LoVo (cell line): ENCODE measurements around the gene IGIP.
A peak's percentile ranks its signal among the peaks of the same experiment; 100 is the strongest.

Experiments used
- DNase-seq: peaks from one replicate; pipeline ENCODE4 v3.0.0-alpha.2; 2016; ENCODE audit warnings: low spot score

The IGIP gene

GRCh38 chr5:140125637-140126036 lies at the start of gene IGIP:
Gene IGIP (plus strand): TSS chr5:140125937. CDS start chr5:140128477, 2,540 bp downstream.
- DNase-seq = no peak

DNA sequence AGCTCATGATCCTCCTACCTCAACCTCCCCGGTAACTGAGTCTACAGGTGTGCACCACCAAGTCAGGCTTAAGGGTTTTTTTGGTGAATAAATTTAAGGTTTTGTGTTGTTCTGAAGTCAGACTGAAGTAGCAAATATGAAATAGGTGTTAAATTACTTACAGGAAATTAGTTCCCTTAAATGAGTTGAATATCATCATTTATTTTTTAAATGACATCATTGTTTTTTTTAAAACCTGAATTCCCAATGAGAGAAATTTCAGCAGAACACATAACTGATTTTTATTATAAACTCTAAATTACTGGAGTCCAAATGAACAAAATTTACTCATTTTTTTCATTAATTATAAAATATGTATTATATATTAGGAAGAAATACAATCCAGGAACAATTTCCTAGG lies 49.6 kb upstream of the IGIP start:
- no peak for DNase-seq

GRCh38 chr5:140076788-140077187 lies 48.9 kb upstream of the IGIP start:
- no peak for DNase-seq

GRCh38 chr5:140083120-140083519 lies 42.6 kb upstream of the IGIP start:
- no peak for DNase-seq

GRCh38 chr5:140083650-140084049 lies 42.1 kb upstream of the IGIP start:
- DNase-seq = no peak

DNA sequence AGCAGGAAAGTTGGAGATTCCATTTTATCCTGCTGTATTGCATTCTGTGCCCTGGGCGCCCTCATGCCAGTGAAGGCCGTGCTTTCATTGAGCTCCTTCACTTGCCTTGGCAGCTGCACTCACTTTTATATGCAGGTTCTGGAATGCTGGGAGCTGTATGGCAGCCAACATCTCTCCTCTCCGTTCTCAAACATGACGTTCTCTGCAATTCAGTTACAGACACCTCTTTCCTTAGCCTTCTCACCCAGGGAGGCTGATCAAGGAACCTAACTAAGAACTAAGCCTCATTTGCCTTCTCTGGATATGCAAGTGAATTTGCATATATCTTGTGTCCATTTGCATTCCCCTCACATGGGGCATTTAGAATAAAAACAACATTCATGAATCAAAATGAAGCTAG lies 41.2 kb upstream of the IGIP start:
- DNase-seq = no peak

- DNase-seq = no peak
Measured at GRCh38 chr5:140090251-140090650, 35.5 kb upstream of the IGIP start.

DNA sequence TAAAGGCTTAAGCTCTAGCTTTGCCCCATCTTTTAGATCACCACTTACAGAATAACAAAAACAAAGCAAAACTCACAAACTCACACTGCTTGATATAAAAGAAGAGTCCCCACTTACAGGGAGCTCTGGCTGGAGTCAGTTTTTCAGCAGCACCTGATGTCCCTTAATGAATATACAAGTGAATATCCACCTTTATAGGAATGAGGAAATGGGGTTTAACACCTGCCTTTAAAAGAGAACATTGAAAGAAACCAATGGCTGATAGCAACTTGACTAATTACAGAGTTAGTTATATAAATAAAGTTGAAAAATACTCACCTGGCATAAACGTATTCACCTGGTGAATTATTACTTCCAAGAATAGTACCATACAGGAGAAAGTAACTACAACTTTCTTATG lies 32.6 kb upstream of the IGIP start:
- no peak for DNase-seq

- no peak for DNase-seq
Measured at GRCh38 chr5:140093866-140094265, 31.9 kb upstream of the IGIP start.

- no peak for DNase-seq
Measured at GRCh38 chr5:140094889-140095288, 30.8 kb upstream of the IGIP start.

GRCh38 chr5:140101179-140101578 lies 24.6 kb upstream of the IGIP start:
- DNase-seq = no peak

- DNase-seq = no peak
Measured at GRCh38 chr5:140103154-140103553, 22.6 kb upstream of the IGIP start.

DNA sequence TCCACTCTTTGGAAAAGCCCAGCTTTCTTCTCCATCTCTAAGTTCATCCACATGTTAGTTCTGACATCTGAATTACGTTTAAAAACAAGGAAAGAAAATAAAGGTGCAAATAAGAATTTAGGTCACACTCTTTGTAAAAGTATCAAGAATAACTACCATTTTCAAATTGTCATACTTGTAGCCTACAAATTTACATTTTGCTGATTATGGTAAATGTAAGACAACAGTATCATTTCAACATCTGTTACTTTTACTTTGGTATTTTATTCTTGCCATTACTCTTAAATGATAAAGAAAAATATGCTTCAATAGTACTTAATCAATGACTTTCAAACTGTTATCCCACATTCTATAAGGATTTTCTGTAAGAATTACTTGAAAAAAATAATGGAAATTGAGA lies 21.6 kb upstream of the IGIP start:
- DNase-seq = no peak

- DNase-seq = no peak
Measured at GRCh38 chr5:140106101-140106500, 19.6 kb upstream of the IGIP start.

DNA sequence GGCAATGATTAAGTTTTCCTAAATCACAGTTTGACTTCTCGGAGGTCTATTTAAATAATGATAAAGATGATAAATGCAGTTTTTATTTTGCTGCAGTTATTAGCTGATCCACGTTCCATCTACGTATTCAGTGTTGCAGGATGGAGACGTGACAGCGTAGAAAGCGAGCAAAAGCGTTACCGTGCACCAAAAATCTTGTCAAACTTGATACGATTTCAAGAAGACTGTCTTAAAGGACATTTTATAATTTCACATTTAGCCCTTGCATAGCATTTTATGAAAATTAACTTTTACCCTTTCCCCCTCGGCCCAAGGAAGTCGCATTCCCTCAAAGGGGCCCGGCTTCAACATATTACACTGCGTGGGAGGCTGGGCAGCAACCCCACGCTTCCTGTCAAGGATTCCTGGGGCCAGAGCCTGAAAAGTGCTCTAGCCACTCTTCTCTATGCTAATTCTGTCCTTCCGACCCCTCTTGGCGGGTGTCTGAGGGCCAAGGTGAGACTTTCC lies 18.9 kb upstream of the IGIP start:
- no peak for DNase-seq

DNA sequence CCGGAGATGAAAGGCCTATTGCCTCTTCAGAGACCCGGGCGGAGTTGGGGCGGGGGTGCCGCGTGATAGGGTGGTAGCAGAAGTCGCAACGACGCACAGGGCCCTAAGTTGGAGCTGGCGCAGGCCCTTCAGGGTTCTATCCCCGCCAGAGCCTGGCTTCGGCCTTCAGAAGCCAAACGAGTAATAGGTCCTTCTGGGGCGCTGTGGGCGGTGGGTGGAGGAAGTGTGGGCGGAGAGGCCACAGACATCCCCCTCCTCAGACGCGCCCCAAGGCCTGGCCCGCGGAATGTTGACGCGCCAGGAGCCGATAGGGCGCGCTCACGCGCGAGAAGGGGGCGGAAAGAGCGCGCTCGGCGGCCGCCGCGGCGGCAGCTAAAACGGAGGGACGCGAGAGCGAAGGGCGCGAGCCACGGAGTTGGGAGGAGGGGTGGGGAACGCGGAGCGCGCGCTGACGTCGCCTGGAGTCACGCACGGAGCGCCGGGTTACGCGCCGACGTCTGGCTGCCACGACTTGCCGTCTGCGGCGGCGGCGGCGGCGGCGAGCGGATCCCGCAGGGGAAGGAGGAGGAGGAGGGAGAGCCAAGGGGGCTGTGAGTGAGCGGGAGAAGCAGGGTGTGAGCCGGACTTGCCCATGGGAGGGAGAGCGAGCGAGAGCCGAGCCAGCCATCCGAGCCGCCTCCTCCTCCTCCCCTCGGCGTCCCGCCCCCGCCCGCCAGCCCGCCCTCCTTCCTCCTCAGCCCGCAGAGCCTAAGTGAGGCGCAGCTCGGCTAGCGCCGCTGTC lies 18.2 kb upstream of the IGIP start:
- DNase-seq = peak; percentile 96

DNA sequence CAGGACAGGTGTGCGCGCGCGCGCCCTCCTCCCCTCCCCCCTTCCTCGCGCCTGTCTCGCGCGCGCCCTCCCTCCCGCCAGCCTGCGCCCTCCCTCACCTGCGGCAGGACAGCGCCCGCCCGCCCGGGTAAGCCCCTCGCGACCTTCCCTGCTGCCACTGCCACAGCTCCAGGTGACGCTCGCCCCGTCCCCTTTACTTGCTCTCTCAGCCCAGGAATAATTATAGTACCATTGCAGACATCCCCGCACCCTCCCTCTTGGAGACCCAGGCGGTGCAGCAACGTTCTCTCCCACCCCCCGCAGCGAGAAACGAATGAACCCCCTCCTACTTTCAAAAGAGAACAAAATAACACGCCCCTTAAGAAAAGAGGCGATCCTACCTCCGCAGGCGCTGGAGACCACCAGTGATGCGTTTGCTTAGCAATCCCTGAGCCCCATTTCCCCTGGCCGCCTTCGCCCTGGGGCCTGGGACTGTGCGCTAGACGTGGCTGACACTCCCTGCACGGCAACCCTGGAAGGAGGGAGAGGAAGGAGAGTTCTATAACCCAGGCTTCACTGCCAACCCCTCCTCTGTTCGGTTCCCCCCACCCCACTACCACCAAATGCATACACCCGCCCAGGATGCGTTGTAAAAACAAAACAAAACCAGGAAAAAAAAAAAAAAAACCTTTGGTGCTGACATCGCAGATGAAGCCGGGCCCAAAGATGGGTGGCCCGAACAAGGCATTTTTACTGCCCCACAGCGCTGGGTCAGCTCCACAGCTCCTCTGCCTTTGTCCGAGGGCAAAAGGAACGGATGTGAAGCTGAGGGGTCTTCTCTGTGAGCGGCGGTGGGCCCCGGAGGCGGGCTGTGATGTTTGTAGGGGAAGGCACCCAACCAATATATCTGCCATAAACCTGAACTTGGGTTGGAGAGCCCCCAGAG lies 17.4 kb upstream of the IGIP start:
- DNase-seq = peak; percentile 25

- no peak for DNase-seq
Measured at GRCh38 chr5:140109018-140109758, 16.5 kb upstream of the IGIP start.

- no peak for DNase-seq
Measured at GRCh38 chr5:140109759-140110645, 15.7 kb upstream of the IGIP start.

DNA sequence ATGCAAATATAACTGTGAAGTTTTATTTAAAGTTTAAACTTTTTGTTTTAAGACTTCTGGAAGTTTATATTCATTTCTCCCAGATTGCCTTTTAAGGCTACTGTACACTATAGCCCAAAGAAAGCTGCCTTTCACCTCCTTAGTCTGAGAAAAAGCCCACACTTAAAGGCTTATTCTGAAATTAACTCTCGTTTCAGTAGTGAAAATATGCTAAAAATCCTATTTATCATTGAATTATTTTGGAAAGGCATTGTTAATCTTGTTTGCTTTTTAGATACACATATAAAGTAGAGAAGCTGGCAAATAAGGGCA lies 15.1 kb upstream of the IGIP start:
- DNase-seq = no peak
